Right lobe of liver (tissue), 6 donors: ENCODE data around the gene MPPED1. TPM values are rescaled to one million over a fixed set of nuclear protein-coding genes. Genes with fewer than 3 reads are reported as not detected.

Source experiments
- ATAC-seq, 4 donors: fragments of 200-7000 bp; cut with Tn5 transposase; one replicate each; pipeline ENCODE4 v1.9.1; 2020; ENCODE audit warnings: mild to moderate bottlenecking in 4 of 4, moderate library complexity in 4 of 4
- DNase-seq, 3 donors: peaks; one replicate each; pipeline ENCODE4 v3.0.0-alpha.2; 2020
- H3K27ac ChIP-seq, 3 donors: fragments of 200-600 bp; one replicate each; pipeline ENCODE4 v1.8.0; 2022
- H3K27me3 ChIP-seq, 2 donors: fragments of 200-600 bp; one replicate each; pipeline ENCODE4 v1.8.0; 2022
- H3K36me3 ChIP-seq, 4 donors: fragments of 200-600 bp; sonication (generic) in 1 of 4; one replicate each; pipeline versions ENCODE4 v1.5.1 to v1.8.0; 2017 to 2022; ENCODE audit warnings: control low read depth in 1 of 4
- H3K4me1 ChIP-seq, 4 donors: fragments of 200-600 bp; sonication (generic) in 1 of 4; one replicate each; pipeline versions ENCODE4 v1.5.1 to v1.8.0; 2017 to 2022; ENCODE audit warnings: control low read depth in 1 of 4
- H3K4me3 ChIP-seq, 3 donors: fragments of 200-600 bp; one replicate each; pipeline ENCODE4 v1.8.0; 2022
- H3K9me3 ChIP-seq, 4 donors: fragments of 200-600 bp; sonication (generic) in 1 of 4; one replicate each; pipeline versions ENCODE4 v1.5.1 to v1.8.0; 2017 to 2022; ENCODE audit warnings: control low read depth in 1 of 4
- POLR2A ChIP-seq: fragments of 450-650 bp; IDR thresholded peaks from one replicate; pipeline ENCODE4 v1.6.1; 2017; ENCODE audit warnings: antibody characterized with exemption, mild to moderate bottlenecking
- WGBS: methylation state at CpG from one replicate; pipeline ENCODE4 v1.1.6; 2018; ENCODE audit warnings: low coverage, low lambda C conversion rate; ENCODE audit not compliant: insufficient coverage; ENCODE audit errors: missing lambda C conversion rate; 5-methylcytosine and 5-hydroxymethylcytosine counted together
- intact Hi-C, 2 donors: fragments of 100-400 bp; cut with DNase I; formaldehyde crosslinking; loops; one replicate each; pipeline versions ENCODE4 v1.11.2 to v1.14.1; 2022
- total RNA-seq, 6 experiments: library from RNA; depleted of rRNA in 2 of 6; stranded (reverse); fragments of >200 nt in 2 of 6; fragmentation: NEBNext Ultra II Directional in 3 of 6; extraction: Animal tissue kit (Norgen Biotek cat#: 25700) in 3 of 6; gene quantifications; one replicate each; pipeline versions ENCODE4 v1.1.0 to v1.2.4, GENCODE V29; 2016 to 2023
- TF ChIP-seq, protein P1 (sequence below), 4 donors: fragments of 200-600 bp in 3 of 4; fragments of 450-650 bp in 1 of 4; IDR thresholded peaks; one replicate each; pipeline versions ENCODE4 v1.5.1 to v1.8.0; 2016 to 2022; ENCODE audit warnings: antibody characterized with exemption in 4 of 4, mild to moderate bottlenecking in 2 of 4
- donor health status: DM: no; HTN: yes; CAD: no.
- donor health status: DM: no; HTN: no; CAD: no.
- donor health status: DM: no; HTN: no; CAD: no.
- donor health status: DM: no; HTN: yes; CAD: no.
- donor health status: DM: no; HTN: yes; CAD: no.

Gene MPPED1
- total RNA-seq, 6 experiments from 2014 or later: 2.4 to 13.8 (median 11.3) TPM

DNA sequence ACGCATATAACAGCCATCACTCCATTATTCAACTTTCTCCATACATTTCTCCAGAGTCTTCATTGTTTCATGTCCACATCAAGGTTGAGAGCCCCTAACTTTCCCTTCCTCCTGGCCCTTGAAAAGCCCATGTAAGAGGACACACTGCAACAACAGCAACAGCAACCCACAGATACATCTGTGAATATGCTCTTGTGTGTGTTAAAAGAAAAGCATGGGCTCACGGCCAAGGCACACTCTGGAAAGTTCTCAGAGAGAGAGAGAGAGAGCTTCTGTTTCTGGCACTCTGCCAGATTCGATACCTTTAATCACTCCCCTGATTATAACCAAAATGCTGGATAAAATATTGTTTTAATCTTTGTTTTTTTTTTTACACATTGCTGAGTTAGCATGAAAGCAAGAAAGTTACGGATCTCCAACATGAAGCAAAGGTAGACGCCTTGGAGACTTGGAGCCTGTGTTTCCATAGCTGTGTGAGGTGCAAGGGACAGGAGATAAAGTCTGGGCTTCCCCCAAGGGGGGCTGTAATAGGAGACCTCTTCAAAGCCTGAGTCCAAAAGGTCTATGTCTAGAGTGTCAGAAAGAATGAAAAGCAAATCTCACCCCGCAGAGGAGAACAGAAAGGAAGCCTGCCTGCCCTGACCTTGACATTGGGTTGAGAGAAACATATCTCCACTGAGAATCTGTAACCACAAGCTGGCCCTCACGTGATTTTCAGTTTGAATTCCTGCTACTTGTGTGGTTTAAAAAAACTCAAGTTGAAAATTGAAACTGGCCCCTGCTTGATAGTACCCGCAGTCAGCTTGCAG, 33.7 kb upstream of the MPPED1 start:
- Histone ChIP-seq H3K9me3 (no peaks in the 10 kb centered on the region), H3K27me3 (no peaks in the 10 kb centered on the region), H3K27ac (peak overlapping the region in 2 of 3 donors; percentile 18 to 72), H3K4me3 (peak overlapping the region in 1 of 3 donors; percentile 2), H3K4me1 (peaks cover 0 to 25% (median 12%) of the 10 kb centered on the region in 4 donors), H3K36me3 (no peaks in the 10 kb centered on the region)
- no peak for TF ChIP-seq POLR2A
- TF ChIP-seq, protein P1, sequence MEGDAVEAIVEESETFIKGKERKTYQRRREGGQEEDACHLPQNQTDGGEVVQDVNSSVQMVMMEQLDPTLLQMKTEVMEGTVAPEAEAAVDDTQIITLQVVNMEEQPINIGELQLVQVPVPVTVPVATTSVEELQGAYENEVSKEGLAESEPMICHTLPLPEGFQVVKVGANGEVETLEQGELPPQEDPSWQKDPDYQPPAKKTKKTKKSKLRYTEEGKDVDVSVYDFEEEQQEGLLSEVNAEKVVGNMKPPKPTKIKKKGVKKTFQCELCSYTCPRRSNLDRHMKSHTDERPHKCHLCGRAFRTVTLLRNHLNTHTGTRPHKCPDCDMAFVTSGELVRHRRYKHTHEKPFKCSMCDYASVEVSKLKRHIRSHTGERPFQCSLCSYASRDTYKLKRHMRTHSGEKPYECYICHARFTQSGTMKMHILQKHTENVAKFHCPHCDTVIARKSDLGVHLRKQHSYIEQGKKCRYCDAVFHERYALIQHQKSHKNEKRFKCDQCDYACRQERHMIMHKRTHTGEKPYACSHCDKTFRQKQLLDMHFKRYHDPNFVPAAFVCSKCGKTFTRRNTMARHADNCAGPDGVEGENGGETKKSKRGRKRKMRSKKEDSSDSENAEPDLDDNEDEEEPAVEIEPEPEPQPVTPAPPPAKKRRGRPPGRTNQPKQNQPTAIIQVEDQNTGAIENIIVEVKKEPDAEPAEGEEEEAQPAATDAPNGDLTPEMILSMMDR (IDR thresholded peaks at IDR 0.05): no peak
- DNase-seq (peak in 2 of 3 donors; percentile 48 to 75), ATAC-seq (peak; percentile 70 to 75 (median 73))
- intact Hi-C loops: no loop called here
- WGBS: 14% methylated on average over 8 of the region's 8 CpGs

DNA sequence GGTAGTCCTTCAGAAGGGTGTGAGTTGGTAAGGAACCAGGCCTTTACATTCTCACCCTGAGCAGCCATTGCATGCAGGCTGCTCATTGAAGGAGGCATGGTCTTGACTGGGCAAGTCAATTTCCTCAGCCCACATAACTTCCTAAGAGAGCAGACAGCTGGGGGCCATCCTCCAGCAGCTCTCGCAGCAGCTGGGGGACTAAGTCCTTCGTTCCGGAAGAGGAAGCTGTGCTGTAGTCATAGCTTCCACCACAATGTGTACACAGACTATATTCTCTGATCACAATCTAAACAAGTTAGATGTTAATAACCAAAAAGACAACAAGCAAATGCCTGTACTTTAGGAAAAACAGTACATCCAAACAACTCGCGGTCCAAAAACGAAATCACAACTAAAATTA, 30.1 kb upstream of the MPPED1 start:
- intact Hi-C loops: loop anchor here in 1 of 2 donors (5.0 kb wide), 1 partner anchor 104 kb away; no protein-coding TSS in a partner anchor
- DNase-seq (no peak), ATAC-seq (no peak)
- Histone ChIP-seq H3K36me3 (no peaks in the 10 kb centered on the region), H3K4me1 (peaks cover 0 to 24% (median 11%) of the 10 kb centered on the region in 4 donors), H3K9me3 (no peaks in the 10 kb centered on the region), H3K27ac (no peak overlapping the region), H3K27me3 (no peaks in the 10 kb centered on the region), H3K4me3 (no peak overlapping the region)
- 77% methylated on average over 3 of the region's 6 CpGs for WGBS
- TF ChIP-seq POLR2A: no peak
- TF ChIP-seq, protein P1 (IDR thresholded peaks at IDR 0.05): no peak

DNA sequence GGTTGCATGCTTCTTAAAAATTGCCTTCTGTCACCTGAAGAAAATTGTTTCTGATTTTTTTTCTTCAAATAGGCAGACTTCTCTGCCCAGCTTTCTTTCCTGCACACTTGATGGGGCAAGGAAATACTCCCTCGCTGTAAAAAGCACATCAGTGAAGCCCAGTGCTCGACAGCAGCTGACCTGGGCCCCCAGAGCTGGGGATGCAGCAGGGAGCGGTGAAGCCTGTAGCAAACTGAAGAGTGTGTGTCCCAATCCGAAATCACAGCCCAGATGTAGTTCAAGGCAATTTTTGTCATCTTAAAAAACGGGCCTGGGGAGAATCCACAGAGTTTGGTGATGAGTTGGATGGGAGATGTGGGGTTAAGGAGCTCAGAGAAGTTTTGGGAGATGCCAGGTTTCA, 27.0 kb upstream of the MPPED1 start:
- ATAC-seq: no peak
- no peaks in the 10 kb centered on the region for H3K36me3 ChIP-seq
- H3K9me3 ChIP-seq: no peaks in the 10 kb centered on the region
- 54% methylated on average over 5 of the region's 5 CpGs for WGBS
- TF ChIP-seq POLR2A: no peak
- TF ChIP-seq, protein P1 (IDR thresholded peaks at IDR 0.05): no peak
- intact Hi-C loops: loop anchor here (5.0 kb wide), 5 partner anchors 92 to 442 kb away; no protein-coding TSS in a partner anchor
- H3K27me3 ChIP-seq: no peaks in the 10 kb centered on the region
- H3K4me1 ChIP-seq: peaks cover 0 to 20% (median 9%) of the 10 kb centered on the region in 4 donors
- H3K27ac ChIP-seq: no peak overlapping the region
- no peak for DNase-seq
- H3K4me3 ChIP-seq: no peak overlapping the region

DNA sequence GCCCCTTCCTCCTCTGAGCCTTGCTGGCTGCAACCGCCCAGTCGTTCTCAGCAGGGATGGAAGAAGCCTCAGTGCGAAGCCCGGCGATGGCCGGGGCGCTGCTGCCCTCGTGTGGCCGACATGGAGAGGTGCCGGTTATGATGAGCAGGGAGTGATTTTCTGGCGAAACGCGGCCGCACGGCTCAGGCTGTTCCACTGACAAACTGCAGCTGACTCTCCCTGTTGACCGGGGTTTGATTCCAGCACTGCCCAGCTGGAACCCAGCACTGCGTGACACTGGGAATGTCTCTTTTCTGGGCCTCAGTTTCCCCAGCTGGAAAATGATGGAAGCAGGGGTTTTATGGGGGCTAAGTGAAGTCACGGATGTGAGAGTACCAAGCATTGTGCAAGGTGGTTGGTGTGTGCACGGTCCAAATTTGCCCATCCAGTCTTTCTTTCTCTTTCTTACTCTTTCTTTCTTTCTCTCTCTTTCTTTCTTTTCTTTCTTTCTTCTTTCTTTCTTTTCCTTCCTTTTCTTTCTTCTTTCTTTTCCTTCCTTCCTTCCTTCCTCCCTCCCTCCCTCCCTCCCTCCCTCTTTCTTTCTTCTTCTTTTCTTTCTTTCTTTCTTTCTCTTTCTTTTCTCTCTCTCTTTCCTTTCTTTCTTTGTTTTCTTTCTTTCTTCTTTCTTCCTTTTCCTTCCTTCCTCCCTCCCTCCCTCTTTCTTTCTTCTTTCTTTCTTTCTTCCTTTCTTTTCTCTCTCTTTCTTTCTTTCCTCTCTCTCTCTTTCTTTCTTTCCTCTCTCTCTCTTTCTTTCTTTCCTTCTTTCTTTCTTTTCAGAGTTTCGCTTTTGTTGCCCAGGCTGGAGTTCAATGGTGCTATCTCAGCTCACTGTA, 25.8 kb upstream of the MPPED1 start:
- H3K27me3 ChIP-seq: no peaks in the 10 kb centered on the region
- H3K9me3 ChIP-seq: no peaks in the 10 kb centered on the region
- H3K4me1 ChIP-seq: peaks cover 0 to 29% (median 13%) of the 10 kb centered on the region in 4 donors
- TF ChIP-seq POLR2A: no peak
- TF ChIP-seq, protein P1 (IDR thresholded peaks at IDR 0.05): peak; percentile 81 to 94 (median 90)
- intact Hi-C loops: loop anchor here (5.0 kb wide), 4 partner anchors 91 to 441 kb away; no protein-coding TSS in a partner anchor
- H3K4me3 ChIP-seq: no peak overlapping the region
- no peak overlapping the region for H3K27ac ChIP-seq
- DNase-seq (peak; percentile 81 to 85 (median 82)), ATAC-seq (peak; percentile 82 to 94 (median 86))
- 6% methylated on average over 15 of the region's 20 CpGs for WGBS
- H3K36me3 ChIP-seq: no peaks in the 10 kb centered on the region
